ENCODE measurements around the gene LTBP2.

LTBP2 gene

GRCh38 chr14:74524076-74524811 is 87.8 kb downstream of the LTBP2 start:
- H3K4ac ChIP-seq (ENCODE audit: low read depth, low read length): no peak overlapping the region
- no peak overlapping the region for H2BK12ac ChIP-seq (ENCODE audit: low read length)
- no peak overlapping the region for H2AK5ac ChIP-seq (ENCODE audit: low read length)
- no peak overlapping the region for H4K12ac ChIP-seq (ENCODE audit: low read depth, low read length)
- H3K27me3 ChIP-seq (ENCODE audit: insufficient read depth, low read length): no peaks in the 10 kb centered on the region
- peaks cover 2% of the 10 kb centered on the region for H3K9me3 ChIP-seq (ENCODE audit: insufficient read depth, low read depth, low read length)
- no peaks in the 10 kb centered on the region for H3K4me1 ChIP-seq (ENCODE audit: control insufficient read depth in 1 of 2, insufficient read depth in 2 of 2, low read length in 2 of 2)
- H4K91ac ChIP-seq (ENCODE audit: low read depth, low read length): no peak overlapping the region
- no peak overlapping the region for H2BK120ac ChIP-seq (ENCODE audit: insufficient read depth, low read length, poor library complexity)
- no peak overlapping the region for H3K4me3 ChIP-seq (ENCODE audit: low read depth, low read length)
- no CpG with 5 or more reads among the region's 14 CpGs for WGBS (ENCODE audit: extremely low coverage, insufficient coverage, insufficient read length)
- H3K9ac ChIP-seq (ENCODE audit: low read length): no peak overlapping the region
- H3K79me2 ChIP-seq (ENCODE audit: control insufficient read depth, insufficient read depth, low read length, poor library complexity): no peaks in the 10 kb centered on the region
- no peaks in the 10 kb centered on the region for H3K36me3 ChIP-seq (ENCODE audit: control insufficient read depth in 1 of 2, insufficient read depth in 2 of 2, low read length in 2 of 2)
- H3K79me1 ChIP-seq (ENCODE audit: low read length): no peaks in the 10 kb centered on the region
- H4K8ac ChIP-seq (ENCODE audit: low read depth, low read length): no peak overlapping the region
- H2AFZ ChIP-seq (ENCODE audit: insufficient read depth, low read length, poor library complexity): no peak overlapping the region
- no peak overlapping the region for H3K4me2 ChIP-seq (ENCODE audit: low read length)
- H2BK5ac ChIP-seq (ENCODE audit: low read depth, low read length, poor library complexity): no peak overlapping the region
- no peak overlapping the region for H3K23ac ChIP-seq (ENCODE audit: low read length)
- no peak for DNase-seq
- H3K14ac ChIP-seq (ENCODE audit: low read length): no peak overlapping the region
- H3K18ac ChIP-seq (ENCODE audit: low read length): no peak overlapping the region
- H3K27ac ChIP-seq (ENCODE audit: low read depth, low read length): no peak overlapping the region

DNA sequence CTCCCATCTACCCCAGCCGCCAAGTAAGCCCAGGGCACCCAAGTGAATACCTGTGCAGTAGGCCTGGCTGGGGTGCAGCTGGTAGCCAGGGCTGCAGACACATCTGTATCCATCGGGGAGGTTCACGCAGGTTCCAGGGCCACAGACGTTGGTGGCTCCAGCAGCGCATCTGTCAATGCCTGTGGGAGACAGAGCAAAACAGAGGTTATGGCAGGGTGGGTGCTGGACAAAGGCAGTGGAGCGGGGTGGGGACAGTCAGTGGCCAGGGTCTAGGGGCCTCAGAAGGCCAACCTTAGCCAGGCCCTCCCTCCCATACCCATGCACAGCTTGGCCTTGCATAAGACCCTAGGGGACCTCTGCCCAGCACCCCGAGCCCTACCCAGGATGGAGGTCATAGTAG is 89.3 kb downstream of the LTBP2 start:
- H3K9ac ChIP-seq (ENCODE audit: low read length): no peak overlapping the region
- H4K12ac ChIP-seq (ENCODE audit: low read depth, low read length): no peak overlapping the region
- no peak overlapping the region for H3K14ac ChIP-seq (ENCODE audit: low read length)
- H3K27ac ChIP-seq (ENCODE audit: low read depth, low read length): no peak overlapping the region
- no peak overlapping the region for H2BK12ac ChIP-seq (ENCODE audit: low read length)
- no peak overlapping the region for H2BK5ac ChIP-seq (ENCODE audit: low read depth, low read length, poor library complexity)
- no peak overlapping the region for H3K23ac ChIP-seq (ENCODE audit: low read length)
- no peak overlapping the region for H4K8ac ChIP-seq (ENCODE audit: low read depth, low read length)
- no peak overlapping the region for H2BK120ac ChIP-seq (ENCODE audit: insufficient read depth, low read length, poor library complexity)
- H3K4me2 ChIP-seq (ENCODE audit: low read length): no peak overlapping the region
- peaks cover 2% of the 10 kb centered on the region for H3K9me3 ChIP-seq (ENCODE audit: insufficient read depth, low read depth, low read length)
- WGBS (ENCODE audit: extremely low coverage, insufficient coverage, insufficient read length): no CpG with 5 or more reads among the region's 7 CpGs
- H3K27me3 ChIP-seq (ENCODE audit: insufficient read depth, low read length): no peaks in the 10 kb centered on the region
- no peak overlapping the region for H3K4me3 ChIP-seq (ENCODE audit: low read depth, low read length)
- no peaks in the 10 kb centered on the region for H3K79me1 ChIP-seq (ENCODE audit: low read length)
- H4K91ac ChIP-seq (ENCODE audit: low read depth, low read length): no peak overlapping the region
- no peaks in the 10 kb centered on the region for H3K79me2 ChIP-seq (ENCODE audit: control insufficient read depth, insufficient read depth, low read length, poor library complexity)
- H2AFZ ChIP-seq (ENCODE audit: insufficient read depth, low read length, poor library complexity): no peak overlapping the region
- no peak overlapping the region for H3K18ac ChIP-seq (ENCODE audit: low read length)
- H3K4me1 ChIP-seq (ENCODE audit: control insufficient read depth in 1 of 2, insufficient read depth in 2 of 2, low read length in 2 of 2): no peaks in the 10 kb centered on the region
- DNase-seq: no peak
- no peak overlapping the region for H3K4ac ChIP-seq (ENCODE audit: low read depth, low read length)
- H2AK5ac ChIP-seq (ENCODE audit: low read length): no peak overlapping the region
- no peaks in the 10 kb centered on the region for H3K36me3 ChIP-seq (ENCODE audit: control insufficient read depth in 1 of 2, insufficient read depth in 2 of 2, low read length in 2 of 2)

DNA sequence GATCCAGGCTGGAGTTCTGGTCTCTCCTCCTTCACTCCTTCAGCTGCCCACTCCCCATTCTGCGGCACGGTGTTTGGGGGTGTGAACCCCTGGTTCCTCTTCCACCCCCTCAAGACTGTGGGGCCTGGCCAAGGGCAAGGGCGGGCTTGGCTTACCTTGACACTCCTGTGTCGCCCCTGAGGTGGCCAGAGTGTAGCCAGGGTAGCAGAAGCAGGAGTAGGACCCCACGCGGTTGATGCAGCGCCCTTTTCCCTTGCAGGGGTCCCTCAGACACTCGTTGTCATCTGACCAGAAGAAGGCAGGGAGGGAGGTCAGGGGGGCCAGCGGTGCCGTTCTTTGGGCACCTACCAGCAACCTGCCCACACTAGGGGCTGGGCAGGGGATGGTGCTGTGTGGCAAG is 90.3 kb downstream of the LTBP2 start:
- WGBS (ENCODE audit: extremely low coverage, insufficient coverage, insufficient read length): no CpG with 5 or more reads among the region's 10 CpGs
- no peaks in the 10 kb centered on the region for H3K9me3 ChIP-seq (ENCODE audit: insufficient read depth, low read depth, low read length)

GRCh38 chr14:74519316-74520074 is 92.5 kb downstream of the LTBP2 start:
- H3K4me2 ChIP-seq (ENCODE audit: low read length): no peak overlapping the region
- no peak overlapping the region for H3K4ac ChIP-seq (ENCODE audit: low read depth, low read length)
- H2BK5ac ChIP-seq (ENCODE audit: low read depth, low read length, poor library complexity): no peak overlapping the region
- H3K27me3 ChIP-seq (ENCODE audit: insufficient read depth, low read length): no peaks in the 10 kb centered on the region
- no peaks in the 10 kb centered on the region for H3K79me1 ChIP-seq (ENCODE audit: low read length)
- no peak overlapping the region for H4K91ac ChIP-seq (ENCODE audit: low read depth, low read length)
- no peaks in the 10 kb centered on the region for H3K9me3 ChIP-seq (ENCODE audit: insufficient read depth, low read depth, low read length)
- H3K79me2 ChIP-seq (ENCODE audit: control insufficient read depth, insufficient read depth, low read length, poor library complexity): no peaks in the 10 kb centered on the region
- no peak overlapping the region for H3K9ac ChIP-seq (ENCODE audit: low read length)
- H4K8ac ChIP-seq (ENCODE audit: low read depth, low read length): no peak overlapping the region
- H2AFZ ChIP-seq (ENCODE audit: insufficient read depth, low read length, poor library complexity): no peak overlapping the region
- H3K4me3 ChIP-seq (ENCODE audit: low read depth, low read length): no peak overlapping the region
- no peak overlapping the region for H3K14ac ChIP-seq (ENCODE audit: low read length)
- no peaks in the 10 kb centered on the region for H3K36me3 ChIP-seq (ENCODE audit: control insufficient read depth in 1 of 2, insufficient read depth in 2 of 2, low read length in 2 of 2)
- no peak overlapping the region for H2BK12ac ChIP-seq (ENCODE audit: low read length)
- DNase-seq: no peak
- no peak overlapping the region for H2BK120ac ChIP-seq (ENCODE audit: insufficient read depth, low read length, poor library complexity)
- H3K18ac ChIP-seq (ENCODE audit: low read length): no peak overlapping the region
- H3K23ac ChIP-seq (ENCODE audit: low read length): no peak overlapping the region
- H4K12ac ChIP-seq (ENCODE audit: low read depth, low read length): no peak overlapping the region
- peaks cover 0 to 3% of the 10 kb centered on the region in 2 experiments for H3K4me1 ChIP-seq (ENCODE audit: control insufficient read depth in 1 of 2, insufficient read depth in 2 of 2, low read length in 2 of 2)
- no peak overlapping the region for H2AK5ac ChIP-seq (ENCODE audit: low read length)
- H3K27ac ChIP-seq (ENCODE audit: low read depth, low read length): no peak overlapping the region
- no CpG with 5 or more reads among the region's 6 CpGs for WGBS (ENCODE audit: extremely low coverage, insufficient coverage, insufficient read length)

More for the DNA sequence above, 90.3 kb downstream of the LTBP2 start:
- H3K4me3 ChIP-seq (ENCODE audit: low read depth, low read length): no peak overlapping the region
- no peak overlapping the region for H2BK120ac ChIP-seq (ENCODE audit: insufficient read depth, low read length, poor library complexity)
- no peak overlapping the region for H2BK12ac ChIP-seq (ENCODE audit: low read length)
- H3K23ac ChIP-seq (ENCODE audit: low read length): no peak overlapping the region
- no peak overlapping the region for H3K9ac ChIP-seq (ENCODE audit: low read length)
- no peak overlapping the region for H4K91ac ChIP-seq (ENCODE audit: low read depth, low read length)
- H3K36me3 ChIP-seq (ENCODE audit: control insufficient read depth in 1 of 2, insufficient read depth in 2 of 2, low read length in 2 of 2): no peaks in the 10 kb centered on the region
- H4K8ac ChIP-seq (ENCODE audit: low read depth, low read length): no peak overlapping the region
- peaks cover 0 to 2% of the 10 kb centered on the region in 2 experiments for H3K4me1 ChIP-seq (ENCODE audit: control insufficient read depth in 1 of 2, insufficient read depth in 2 of 2, low read length in 2 of 2)
- H2BK5ac ChIP-seq (ENCODE audit: low read depth, low read length, poor library complexity): no peak overlapping the region
- H3K4ac ChIP-seq (ENCODE audit: low read depth, low read length): no peak overlapping the region
- no peaks in the 10 kb centered on the region for H3K79me1 ChIP-seq (ENCODE audit: low read length)
- no peaks in the 10 kb centered on the region for H3K79me2 ChIP-seq (ENCODE audit: control insufficient read depth, insufficient read depth, low read length, poor library complexity)
- no peak overlapping the region for H3K27ac ChIP-seq (ENCODE audit: low read depth, low read length)
- no peak overlapping the region for H2AFZ ChIP-seq (ENCODE audit: insufficient read depth, low read length, poor library complexity)
- H3K27me3 ChIP-seq (ENCODE audit: insufficient read depth, low read length): no peaks in the 10 kb centered on the region
- no peak overlapping the region for H4K12ac ChIP-seq (ENCODE audit: low read depth, low read length)
- no peak overlapping the region for H2AK5ac ChIP-seq (ENCODE audit: low read length)
- no peak overlapping the region for H3K18ac ChIP-seq (ENCODE audit: low read length)
- no peak for DNase-seq
- no peak overlapping the region for H3K4me2 ChIP-seq (ENCODE audit: low read length)
- H3K14ac ChIP-seq (ENCODE audit: low read length): no peak overlapping the region

Data from trophoblast cell (in vitro differentiated cells and primary cell).